Psoas muscle (tissue), 8 donors: ENCODE results near the gene METTL27. TPM values are rescaled to one million over a fixed set of nuclear protein-coding genes. Genes with fewer than 3 reads are reported as not detected.

Source experiments
- ATAC-seq, 4 donors: fragments of 200-7000 bp; cut with Tn5 transposase; one replicate each; pipeline ENCODE4 v1.9.1; 2020; ENCODE audit warnings: moderate library complexity in 3 of 4, mild to moderate bottlenecking in 2 of 4
- DNase-seq, 2 donors: peaks; one replicate each; pipeline ENCODE4 v3.0.0-alpha.2; 2020
- H3K27ac ChIP-seq: fragments of 200-600 bp; one replicate; pipeline ENCODE4 v1.8.0; 2022
- H3K27me3 ChIP-seq, 3 donors: fragments of 200-600 bp in 1 of 3; one replicate each; pipeline versions ENCODE4 v1.6.1 to v1.8.0; 2013 to 2022; ENCODE audit warnings: low read length in 2 of 3, mild to moderate bottlenecking in 2 of 3, moderate library complexity in 1 of 3; ENCODE audit not compliant: insufficient read depth in 3 of 3
- H3K36me3 ChIP-seq, 2 donors: fragments of 200-600 bp in 1 of 2; one replicate each; pipeline versions ENCODE4 v1.6.1 to v1.8.0; 2013 to 2022; ENCODE audit warnings: low read depth in 1 of 2, mild to moderate bottlenecking in 1 of 2, moderate library complexity in 1 of 2; ENCODE audit not compliant: insufficient read depth in 1 of 2
- H3K4me1 ChIP-seq: fragments of 200-600 bp; one replicate; pipeline ENCODE4 v1.8.0; 2022
- H3K4me3 ChIP-seq: fragments of 200-600 bp; one replicate; pipeline ENCODE4 v1.8.0; 2022; ENCODE audit warnings: mild to moderate bottlenecking
- H3K9me3 ChIP-seq: fragments of 200-600 bp; one replicate; pipeline ENCODE4 v1.8.0; 2022
- CTCF ChIP-seq: fragments of 200-600 bp; IDR thresholded peaks from one replicate; pipeline ENCODE4 v1.8.0; 2022; ENCODE audit warnings: antibody characterized with exemption
- WGBS, 3 donors: extraction: QIAGEN DNeasy Blood & Tissue Kit; methylation state at CpG; one replicate each; pipeline versions ENCODE4 v1.1.6 to v1.1.7; 2013; 5-methylcytosine and 5-hydroxymethylcytosine counted together
- intact Hi-C, 2 donors: fragments of 100-400 bp; cut with DNase I; formaldehyde crosslinking; loops; one replicate each; pipeline versions ENCODE4 v1.11.0 to v1.14.2; 2022
- polyA plus RNA-seq, 3 donors: library from polyadenylated mRNA; stranded (reverse); fragments of 200-250 nt; gene quantifications; one replicate each; pipeline ENCODE4 v1.2.3, GENCODE V29; 2013
- total RNA-seq, 4 donors: library from RNA; stranded (reverse); fragmentation: NEBNext Ultra II Directional in 2 of 4; extraction: Animal tissue kit (Norgen Biotek cat#: 25700) in 2 of 4; gene quantifications; one replicate each; pipeline versions ENCODE4 v1.2.1 to v1.2.4, GENCODE V29; 2021 to 2023
- donor health status: healthy with polysubstance abuse.
- donor health status: DM: no; HTN: no; CAD: no; lungs with moderate emphysema.
- donor health status: Bipolar disorder and iron deficiency.
- donor health status: healthy.
- donor health status: DM: yes; HTN: yes; CAD: no.
- donor health status: DM: no; HTN: no; CAD: no.
- donor health status: DM: no; HTN: no; CAD: no.
- donor health status: DM: yes; HTN: yes; CAD: no.

Gene METTL27
- total and polyA plus RNA-seq, 7 donors: 0.09 to 0.84 (median 0.22) TPM; not detected in 1

DNA sequence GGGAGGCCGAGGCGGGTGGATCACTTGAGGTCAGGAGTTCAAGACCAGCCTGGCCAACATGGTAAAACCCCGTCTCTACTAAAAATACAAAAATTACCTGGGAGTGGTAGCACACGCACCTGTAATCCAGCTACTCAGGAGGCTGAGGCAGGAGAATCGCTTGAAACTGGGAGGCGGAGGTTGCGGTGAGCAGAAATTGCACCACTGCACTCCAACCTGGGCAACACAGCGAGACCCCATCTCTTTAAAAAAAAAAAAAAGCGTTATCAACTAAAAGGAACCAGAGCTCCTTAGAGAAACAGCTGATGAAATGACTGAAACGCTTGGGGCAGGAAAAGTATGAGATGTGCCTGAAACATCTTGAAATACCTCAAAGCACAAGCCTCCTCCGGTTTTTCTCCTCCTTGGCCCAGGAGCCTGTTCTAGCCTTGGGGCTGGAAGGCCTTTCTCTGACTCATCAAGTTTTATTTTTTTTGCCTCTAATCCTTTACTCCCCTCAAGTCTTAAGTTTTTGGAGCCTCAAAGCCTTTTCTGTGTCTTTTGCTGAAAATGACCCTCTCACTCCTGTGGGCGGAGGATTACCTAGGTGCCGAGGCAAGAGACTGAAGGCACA, 2.6 kb upstream of the METTL27 start:
- Histone ChIP-seq H3K27me3 (no peaks in the 10 kb centered on the region), H3K27ac (no peak overlapping the region), H3K4me1 (peaks cover 2% of the 10 kb centered on the region), H3K4me3 (no peak overlapping the region), H3K9me3 (no peaks in the 10 kb centered on the region), H3K36me3 (no peaks in the 10 kb centered on the region)
- ATAC-seq (no peak), DNase-seq (no peak)
- TF ChIP-seq CTCF: no peak
- WGBS, 3 donors: 85 to 87% (median 86%) methylated on average over 13 of the region's 13 CpGs
- intact Hi-C loops: no loop called here

DNA sequence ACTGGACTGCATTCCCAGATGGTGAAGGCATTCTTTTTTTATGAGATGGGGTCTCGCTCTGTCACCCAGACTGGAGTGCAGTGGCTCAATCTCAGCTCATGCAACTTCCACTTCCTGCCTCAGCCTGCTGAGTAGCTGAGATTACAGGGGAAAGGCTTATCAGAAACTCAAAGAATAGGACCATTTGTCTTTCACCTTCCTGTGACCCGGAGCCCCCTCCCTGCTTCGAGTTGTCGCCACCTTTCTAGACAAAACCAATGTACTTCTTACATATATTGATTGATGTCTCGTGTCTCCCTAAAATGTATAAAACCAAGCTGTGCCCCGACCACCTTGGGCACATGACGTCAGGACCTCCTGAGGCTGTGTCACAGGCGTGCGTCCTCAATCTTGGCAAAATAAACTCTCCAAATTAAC, 1.8 kb upstream of the METTL27 start:
- 45 to 52% (median 50%) methylated on average over 9 of the region's 9 CpGs for WGBS, 3 donors
- intact Hi-C loops: no loop called here
- no peak for DNase-seq

DNA sequence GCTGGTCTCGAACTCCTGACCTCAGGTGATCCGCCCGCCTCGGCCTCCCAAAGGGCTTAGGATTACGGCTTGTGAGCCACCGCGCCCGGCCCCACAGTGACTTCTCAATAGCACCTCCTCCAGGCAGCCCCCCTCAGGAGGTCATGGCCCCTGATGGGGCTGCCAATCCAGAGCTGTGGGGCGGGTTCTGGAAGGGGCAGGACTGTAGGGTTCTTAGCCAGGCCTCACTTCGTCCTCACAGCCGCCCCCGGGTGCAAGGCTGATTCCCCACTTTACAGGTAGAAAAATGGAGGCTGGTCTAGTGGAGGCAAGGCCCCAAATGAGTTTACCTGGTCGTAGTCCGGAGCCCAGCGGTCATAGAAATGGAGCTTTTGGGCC, 638 bp downstream of the METTL27 start:
- 51 to 59% (median 58%) methylated on average over 14 to 15 of the region's 15 CpGs for WGBS, 3 donors
- intact Hi-C loops: no loop called here
- TF ChIP-seq CTCF: no peak
- H3K4me3 ChIP-seq: peak overlapping the region; percentile 76
- DNase-seq (no peak), ATAC-seq (peak in 2 of 4 donors; percentile 5)
- H3K4me1 ChIP-seq: peaks cover 2% of the 10 kb centered on the region
- no peaks in the 10 kb centered on the region for H3K27me3 ChIP-seq
- H3K36me3 ChIP-seq: no peaks in the 10 kb centered on the region
- no peaks in the 10 kb centered on the region for H3K9me3 ChIP-seq
- H3K27ac ChIP-seq: no peak overlapping the region

More for the DNA sequence above, 1.8 kb upstream of the METTL27 start:
- no peak overlapping the region for H3K4me3 ChIP-seq
- no peaks in the 10 kb centered on the region for H3K27me3 ChIP-seq
- ATAC-seq: no peak
- no peaks in the 10 kb centered on the region for H3K9me3 ChIP-seq
- no peaks in the 10 kb centered on the region for H3K36me3 ChIP-seq
- peaks cover 2% of the 10 kb centered on the region for H3K4me1 ChIP-seq
- no peak for TF ChIP-seq CTCF
- no peak overlapping the region for H3K27ac ChIP-seq

- H3K4me3 ChIP-seq: no peak overlapping the region
- no peaks in the 10 kb centered on the region for H3K9me3 ChIP-seq
- no peak for TF ChIP-seq CTCF
- peaks cover 2% of the 10 kb centered on the region for H3K4me1 ChIP-seq
- no peaks in the 10 kb centered on the region for H3K36me3 ChIP-seq
- ATAC-seq: no peak
- no peaks in the 10 kb centered on the region for H3K27me3 ChIP-seq
- intact Hi-C loops: no loop called here
- WGBS, 3 donors: 94 to 96% (median 94%) methylated on average over 16 of the region's 16 CpGs
- no peak for DNase-seq
- no peak overlapping the region for H3K27ac ChIP-seq
Measured at GRCh38 chr7:73840715-73841379, 1.5 kb downstream of the METTL27 start.
